HG03159 (cell line): ENCODE results near the gene SLC12A3.
A peak's percentile ranks its signal among the peaks of the same experiment; 100 is the strongest.
"Not testable (repeated sequence)": the region's sequence is repeated elsewhere in the genome, so short reads cannot be mapped to it uniquely, and the experiment has no call there.

Experiments used
- ATAC-seq: cut with Tn5 transposase; IDR thresholded peaks from one replicate; pipeline ENCODE4 v1.9.1; 2021; ENCODE audit warnings: mild to moderate bottlenecking, moderate library complexity; ENCODE audit not compliant: unreplicated experiment

SLC12A3 gene

DNA sequence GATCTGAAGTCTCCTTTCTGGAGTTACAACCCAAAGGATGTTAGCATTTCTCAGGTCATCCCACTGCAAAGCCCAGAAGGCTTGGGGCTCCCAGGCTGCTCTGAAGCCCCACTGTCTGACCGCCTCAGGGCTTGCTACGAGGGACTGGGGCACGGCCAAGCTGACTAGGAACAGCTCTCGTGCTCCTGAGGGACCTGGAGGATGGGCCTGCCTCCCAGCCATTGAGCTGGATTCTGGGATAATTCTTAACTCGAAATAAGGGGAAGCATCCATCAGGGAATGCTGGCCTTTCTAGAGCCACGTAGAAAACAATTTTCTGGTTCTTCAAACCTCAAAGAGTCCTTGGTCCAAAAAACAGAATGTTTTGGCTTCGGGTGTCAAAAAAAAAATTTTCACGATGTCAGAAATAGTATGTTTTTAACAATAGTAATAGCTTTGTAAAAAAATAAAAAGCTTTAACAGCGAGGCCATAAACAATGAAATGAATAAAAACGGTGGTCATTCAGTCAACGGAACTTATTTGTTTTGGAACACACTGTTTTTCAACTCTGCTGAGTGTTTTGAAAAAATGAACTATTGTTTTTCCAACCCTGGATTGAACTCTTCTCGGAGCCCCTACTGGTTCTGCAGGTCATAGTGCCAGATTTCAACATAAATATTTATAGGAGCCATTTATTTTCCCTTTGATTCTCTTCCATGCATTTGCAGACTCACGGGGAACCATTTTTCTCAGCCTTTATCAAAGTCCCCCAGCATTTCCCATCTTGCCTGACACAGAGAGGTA, 50.5 kb downstream of the SLC12A3 start:
- ATAC-seq = no peak

DNA sequence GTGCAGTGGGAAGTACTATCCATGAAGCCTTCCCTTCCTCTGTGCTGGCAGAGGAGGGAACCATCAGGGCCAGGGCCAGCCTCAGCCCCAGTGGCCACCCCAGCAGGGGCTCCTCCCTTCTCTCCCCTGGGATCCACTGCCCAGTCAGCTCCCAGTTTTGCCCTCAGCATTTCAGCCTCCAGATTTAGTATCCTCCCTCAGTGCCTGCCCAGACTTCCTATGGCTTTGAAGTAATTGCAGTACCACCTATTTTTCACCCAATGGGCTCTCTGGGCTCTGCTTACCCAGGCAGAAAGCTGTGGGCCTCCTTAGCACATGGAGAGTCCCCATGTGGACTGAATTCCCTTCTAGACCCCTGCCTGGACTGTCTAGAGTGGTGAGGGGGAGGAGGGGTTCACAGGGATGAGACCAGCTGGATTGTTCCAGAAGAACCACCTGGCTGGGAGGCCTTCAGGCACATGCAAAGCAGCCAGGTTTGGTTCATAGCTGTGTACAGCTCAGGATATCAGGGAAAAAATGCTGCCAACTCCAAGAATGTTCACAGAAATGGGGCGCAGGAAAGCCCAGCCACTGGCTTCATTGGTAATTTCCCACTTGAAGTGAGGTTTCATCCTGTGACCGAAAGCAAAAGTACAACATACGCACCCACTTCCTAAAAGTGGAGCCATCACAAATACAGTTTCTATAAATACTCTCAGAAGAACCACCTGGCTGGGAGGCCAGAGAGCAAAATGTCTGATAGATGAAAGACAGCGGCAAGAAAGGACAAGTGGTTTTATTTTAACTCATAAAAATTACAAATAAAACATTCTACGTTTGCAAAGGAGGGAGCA, 51.8 kb downstream of the SLC12A3 start:
- ATAC-seq = peak; percentile 71

DNA sequence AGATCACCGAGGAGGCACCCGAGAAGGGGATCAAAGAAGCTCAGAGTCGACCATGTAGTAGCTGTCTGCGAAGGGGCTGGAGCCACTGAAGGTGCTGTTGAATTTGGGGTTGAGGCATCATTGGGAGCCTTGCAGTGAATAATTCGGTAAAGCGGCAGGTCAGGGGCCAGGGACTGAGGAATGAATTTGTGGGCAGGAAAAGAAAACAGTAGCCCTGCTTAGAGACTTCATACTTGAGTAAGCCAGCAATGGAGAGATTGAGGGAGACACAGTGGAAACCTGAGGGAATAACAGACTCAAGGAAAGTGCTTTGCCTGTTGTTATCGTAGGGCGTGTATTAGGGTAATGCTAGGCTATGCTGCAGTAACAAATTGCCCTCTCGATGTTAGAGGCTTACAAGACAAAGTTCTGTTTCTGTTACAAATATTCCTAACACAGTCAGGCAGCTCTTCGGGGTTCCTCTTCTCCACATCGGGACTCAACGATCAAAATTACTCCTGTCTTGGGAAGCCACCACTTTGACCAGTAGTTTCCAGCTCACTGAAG, 53.5 kb downstream of the SLC12A3 start:
- no peak for ATAC-seq

DNA sequence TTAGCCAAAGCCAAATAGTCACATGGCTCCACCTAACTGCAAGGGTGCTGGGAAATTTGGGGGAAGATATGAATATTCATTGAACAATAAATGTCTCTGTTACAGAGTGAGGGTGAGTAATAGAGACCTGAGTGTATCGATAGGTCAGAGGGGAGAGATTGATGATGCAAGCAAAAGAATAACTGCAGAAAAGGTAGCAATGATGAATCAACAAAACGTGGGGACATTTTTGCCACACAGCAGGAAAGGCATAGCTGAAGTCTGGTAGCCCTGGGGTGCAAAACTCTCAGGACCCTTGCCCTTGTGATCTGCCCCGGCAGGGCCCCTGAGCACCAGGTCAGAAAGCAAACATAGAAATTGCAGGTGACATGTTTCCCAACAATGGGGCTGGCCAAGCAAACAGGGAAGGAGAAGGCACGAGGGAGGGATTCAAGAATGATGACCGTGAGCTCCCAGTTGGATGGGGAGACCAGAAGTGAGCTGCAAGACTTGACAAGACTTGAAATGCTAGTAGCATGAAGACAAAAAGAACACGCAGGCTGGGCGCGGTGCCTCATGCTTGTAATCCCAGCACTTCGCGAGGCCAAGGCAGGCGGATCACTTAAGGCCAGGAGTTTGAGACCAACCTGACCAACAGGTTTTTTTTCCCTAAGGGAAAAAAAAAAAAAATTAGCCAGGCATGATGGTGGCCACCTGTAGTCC, 54.2 kb downstream of the SLC12A3 start:
- no peak for ATAC-seq

DNA sequence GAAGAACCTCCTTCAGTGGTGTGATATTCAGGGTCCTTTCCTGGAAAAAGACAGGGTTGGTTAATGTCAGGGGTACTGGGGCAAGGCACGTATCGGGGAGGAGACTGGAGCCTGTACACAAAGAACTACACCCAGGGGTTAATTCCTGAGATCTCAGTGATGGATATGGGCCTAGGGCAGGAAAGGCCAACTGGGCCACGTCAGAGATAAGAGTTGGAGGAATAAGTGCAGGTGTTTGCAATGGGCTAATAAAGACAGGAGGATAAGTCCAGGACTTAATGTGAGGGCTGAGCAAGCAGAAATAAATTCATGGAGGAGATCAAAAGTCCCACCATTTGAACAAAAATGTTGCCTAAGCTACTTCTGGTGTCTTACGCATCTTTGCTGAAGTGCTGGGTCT, 56.6 kb downstream of the SLC12A3 start:
- no peak for ATAC-seq

DNA sequence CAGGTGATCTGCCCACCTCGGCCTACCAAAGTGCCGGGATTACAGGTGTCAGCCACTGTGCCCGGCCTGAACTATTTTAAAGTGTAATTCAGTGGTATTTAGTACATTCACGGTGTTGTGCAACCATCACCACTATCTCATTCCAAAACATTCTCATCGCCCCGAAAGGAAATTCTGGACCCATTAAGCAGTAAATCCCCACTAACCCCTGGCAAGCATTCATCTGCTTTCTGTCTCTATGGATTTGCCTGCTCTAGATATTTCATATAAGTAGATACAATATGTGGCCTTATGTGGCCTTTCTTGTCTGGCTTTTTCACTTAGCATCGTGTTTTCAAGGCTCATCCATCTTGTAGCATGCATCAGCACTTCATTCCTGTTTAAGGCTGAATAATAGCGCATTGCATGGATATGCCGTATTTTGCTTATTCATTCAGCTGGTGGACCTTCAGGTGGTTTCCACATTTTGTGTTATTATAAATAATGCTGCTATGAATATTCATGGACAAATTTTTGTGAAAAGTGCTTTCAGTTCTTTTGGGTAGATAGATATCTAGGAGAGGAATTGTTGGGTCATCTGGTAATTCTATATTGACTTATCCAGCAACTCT, 58.6 kb downstream of the SLC12A3 start:
- ATAC-seq = no peak

DNA sequence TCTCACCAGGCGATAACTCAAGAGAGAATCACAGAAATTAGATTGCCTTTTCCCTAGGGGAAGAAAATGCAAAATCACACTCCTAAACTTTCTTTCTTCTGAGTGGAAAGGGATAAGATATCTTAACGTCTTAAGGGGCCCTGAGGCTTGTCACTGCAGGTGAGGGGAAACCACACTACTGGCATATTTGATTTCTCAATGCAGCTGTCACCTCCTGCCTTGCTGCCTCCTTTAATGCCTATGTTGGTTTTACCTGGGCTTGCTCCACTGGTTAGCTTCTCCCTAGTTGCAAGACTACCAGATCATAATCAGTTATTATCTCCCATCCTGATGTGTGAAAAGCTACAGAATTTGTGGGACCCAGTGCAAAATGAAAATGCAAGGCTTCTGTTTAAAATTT, 62.5 kb downstream of the SLC12A3 start:
- no peak for ATAC-seq

DNA sequence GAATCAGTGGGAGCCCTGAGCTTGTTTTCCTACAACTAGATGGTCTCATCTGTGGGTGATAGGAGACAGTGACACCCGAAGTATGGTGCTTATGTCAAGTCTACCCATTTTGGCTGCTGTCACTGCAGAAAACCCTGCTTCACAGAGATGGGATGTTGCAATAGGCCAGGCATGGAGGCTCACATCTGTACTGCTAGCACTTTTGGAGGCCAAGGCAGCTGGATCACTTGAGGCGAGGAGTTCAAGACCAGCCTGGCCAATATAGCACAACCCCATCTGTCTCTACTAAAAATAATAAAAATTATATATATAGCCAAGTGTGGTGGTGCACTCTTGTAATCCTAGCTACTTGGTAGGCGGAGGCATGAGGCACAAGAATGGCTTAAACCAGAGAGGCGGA, 64.6 kb downstream of the SLC12A3 start:
- ATAC-seq = no peak

DNA sequence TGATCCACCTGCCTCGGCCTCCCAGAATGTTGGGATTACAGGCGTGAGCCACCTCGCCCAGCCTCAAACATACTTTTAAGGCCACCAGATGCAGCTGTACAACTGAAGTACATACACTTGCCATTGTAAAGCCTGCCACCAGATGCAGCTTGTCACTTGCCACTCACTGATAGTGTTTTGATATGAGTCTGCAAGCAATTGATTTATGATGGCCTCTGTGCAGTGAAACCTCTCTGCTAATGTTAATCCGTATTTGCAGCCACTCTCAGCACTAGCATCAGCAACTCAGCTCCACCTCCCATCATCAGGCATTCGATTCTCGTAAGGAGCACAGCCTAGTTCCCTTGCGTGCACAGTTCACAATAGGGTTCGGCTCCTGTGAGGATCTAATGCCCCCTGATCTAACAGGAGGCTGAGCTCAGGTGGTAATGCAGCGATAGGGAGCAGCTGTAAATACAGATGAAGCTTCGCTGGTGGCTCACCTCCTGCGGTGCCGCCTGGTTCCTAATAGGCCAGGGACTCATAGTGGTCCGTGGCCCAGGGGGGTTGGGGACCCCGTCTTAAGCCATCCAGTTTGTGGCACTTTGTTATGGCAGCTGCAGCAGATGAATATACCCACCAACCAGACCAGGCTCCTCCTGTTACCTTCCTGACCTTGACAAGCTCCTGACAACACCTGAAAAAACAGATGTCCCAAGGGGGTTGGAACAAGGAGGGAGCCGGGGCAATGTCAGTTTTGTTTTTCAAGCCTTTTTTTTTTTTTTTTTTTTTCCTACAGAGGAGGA, 65.7 kb downstream of the SLC12A3 start:
- no peak for ATAC-seq

DNA sequence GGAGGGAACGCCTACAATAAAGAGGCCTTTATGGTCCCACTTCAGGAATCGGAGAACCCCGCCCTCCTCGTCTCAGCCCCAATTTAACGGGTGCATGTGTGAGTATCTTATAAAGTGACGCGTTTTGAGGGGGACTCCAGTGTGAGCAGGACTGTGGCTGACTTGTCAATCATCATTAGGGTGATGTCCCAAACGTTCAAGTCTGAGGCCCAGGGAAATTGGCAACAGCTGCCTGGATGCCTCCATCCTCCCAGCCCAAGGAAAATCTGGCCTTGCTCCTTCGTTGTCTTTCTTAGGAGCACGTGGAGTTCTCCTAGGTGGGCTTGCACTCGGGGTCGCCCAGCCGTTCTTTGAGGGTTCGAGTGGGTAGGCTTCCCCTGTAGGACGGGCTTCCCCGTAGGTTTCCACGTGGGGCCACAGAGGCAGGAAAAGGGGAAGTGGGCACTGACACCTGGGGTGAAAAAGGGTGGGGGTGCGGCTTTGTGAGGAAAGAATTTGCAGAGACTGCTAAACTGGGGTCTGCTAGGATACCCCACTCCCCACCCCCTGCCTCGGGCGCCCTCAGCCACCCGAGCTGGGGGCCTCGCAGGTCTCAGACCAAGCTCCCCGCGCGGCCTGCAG, 66.4 kb downstream of the SLC12A3 start:
- ATAC-seq = peak; percentile 42

DNA sequence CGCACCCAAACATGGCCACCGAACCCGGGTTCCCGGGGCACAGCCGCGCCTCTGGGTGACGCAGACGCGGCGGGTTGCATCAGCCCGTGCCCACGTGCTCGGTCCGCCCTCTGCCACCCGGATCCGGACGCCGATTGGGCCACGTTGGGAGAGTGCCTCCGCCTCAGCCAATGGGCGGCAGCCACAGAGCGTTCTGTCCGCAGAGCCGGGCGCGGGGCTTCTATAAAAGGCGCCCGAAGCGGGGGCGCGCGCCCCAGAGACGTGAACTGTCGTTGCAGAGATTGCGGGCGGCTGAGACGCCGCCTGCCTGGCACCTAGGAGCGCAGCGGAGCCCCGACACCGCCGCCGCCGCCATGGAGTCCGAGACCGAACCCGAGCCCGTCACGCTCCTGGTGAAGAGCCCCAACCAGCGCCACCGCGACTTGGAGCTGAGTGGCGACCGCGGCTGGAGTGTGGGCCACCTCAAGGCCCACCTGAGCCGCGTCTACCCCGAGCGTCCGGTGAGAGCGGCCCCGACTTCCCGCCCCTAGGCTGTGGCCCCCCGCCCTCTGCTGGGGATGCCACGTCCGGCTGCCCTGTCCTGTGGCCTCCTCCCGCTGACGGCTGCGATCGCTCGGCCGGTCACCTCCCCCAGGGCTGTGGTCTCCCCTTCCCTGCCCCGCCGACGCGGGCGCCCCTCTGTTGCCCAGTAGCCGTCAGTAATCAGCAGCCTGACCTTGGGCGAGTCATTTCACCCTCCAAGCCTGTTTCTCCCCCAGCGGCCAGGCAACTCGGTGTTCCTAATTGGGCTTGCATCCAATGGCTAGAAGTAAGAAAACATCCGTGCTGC, 67.1 kb downstream of the SLC12A3 start, which contains the start of gene HERPUD1:
HERPUD1 (plus strand) TSS at position 251 of the 829 bp plus-strand sequence; CDS start at position 354, 103 bp downstream.
- ATAC-seq = peak; percentile 87

DNA sequence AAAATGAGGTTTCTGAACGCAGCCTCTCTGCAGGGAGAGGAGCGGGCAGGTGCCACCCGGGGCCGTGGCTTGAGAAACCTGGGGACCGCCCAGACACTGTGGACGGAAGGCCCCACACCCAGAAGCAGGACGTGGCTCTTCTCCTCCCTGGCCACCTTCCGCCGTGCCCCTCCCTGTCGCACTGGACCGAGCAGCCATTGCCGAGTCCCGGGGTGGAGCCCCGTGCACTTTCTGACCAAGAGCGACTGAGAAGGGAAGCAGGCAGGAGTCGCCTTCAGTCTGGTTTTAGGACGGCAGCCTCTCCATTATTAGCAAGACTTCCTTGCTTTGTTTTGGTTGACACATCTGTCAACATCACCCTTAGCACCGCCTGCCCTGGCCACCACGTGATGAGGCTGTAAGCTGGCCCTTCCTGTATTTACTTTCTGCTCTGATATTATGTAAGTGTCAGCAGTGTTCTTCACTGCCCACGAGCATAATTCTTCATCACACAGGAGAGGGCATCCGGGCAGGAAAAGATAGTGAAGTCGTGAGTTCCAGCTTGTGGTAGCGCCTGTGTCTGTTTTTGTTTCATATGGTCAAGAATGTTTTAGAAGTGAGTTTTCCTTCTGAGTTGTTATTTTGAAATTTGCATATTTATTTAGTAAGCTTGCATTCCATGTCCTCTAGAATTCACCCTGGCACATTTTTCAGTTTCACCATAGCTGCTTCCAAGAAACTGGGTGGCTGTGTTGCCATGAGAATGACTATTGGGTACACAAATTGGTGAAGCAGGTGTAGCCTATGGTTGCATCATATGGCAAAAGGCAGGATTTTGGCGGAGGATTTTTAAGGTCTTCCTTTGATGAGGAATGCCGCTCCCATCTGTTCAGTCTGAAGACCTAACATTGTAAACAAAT, 68.0 kb downstream of the SLC12A3 start:
- ATAC-seq = no peak

DNA sequence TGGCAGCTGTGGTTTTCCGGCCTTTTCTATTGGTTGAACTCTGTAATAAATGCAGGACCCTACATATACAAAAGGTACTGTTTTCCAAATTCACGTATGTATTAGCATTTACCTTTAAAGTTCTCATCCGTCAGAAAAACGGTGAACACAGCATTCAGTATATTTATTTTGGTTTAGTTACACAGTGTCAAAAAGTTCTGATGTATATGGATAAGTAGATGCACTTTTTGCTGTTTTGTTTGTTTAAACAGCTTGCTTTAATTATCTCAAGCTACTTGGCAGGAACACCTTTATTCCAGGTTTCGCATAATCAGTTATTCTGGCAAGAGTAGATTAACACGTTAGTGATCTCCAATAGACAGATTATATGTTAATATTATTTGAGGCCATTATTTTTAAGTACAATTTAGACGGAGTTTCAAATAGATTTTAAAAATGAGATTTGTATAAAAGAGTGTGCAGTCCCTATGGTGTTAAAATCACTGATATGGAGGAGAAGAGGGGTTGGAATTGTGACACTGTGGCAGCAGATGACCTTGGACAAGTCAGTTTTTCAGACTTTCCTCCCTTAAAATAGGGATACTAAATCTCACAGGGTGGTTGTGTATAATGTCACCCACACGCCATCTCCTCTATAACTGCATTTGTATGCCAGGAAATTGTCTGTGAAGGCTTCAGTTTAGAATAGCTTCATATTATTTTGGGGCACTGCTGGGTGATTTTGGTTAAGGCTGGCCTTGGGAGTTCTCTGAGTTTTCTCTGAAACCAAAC, 69.0 kb downstream of the SLC12A3 start:
- ATAC-seq = no peak

DNA sequence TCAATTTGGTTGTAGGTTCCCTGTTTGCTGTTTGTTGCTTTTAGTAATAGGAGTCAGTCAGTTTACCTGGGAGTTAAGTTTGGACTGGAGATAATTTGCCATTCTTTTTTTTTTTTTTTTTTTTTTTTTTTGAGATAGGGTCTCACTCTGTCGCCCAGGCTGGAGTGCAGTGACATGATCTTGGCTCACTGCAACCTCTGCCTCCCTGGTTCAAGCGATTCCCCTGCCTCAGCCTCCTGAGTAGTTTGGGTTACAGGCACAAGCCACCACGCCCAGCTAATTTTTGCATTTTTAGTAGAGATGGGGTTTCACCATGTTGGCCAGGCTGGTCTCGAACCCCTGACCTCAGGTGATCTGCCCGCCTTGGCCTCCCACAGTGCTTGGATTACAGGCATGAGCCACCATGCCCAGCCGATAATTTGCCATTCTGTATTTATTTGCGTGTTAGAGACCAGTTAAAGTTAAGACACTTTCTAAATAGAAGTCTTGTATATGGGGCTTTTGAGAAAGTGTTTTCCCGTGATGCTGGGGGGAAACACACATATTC, 69.7 kb downstream of the SLC12A3 start:
- not testable (repeated sequence) for ATAC-seq

DNA sequence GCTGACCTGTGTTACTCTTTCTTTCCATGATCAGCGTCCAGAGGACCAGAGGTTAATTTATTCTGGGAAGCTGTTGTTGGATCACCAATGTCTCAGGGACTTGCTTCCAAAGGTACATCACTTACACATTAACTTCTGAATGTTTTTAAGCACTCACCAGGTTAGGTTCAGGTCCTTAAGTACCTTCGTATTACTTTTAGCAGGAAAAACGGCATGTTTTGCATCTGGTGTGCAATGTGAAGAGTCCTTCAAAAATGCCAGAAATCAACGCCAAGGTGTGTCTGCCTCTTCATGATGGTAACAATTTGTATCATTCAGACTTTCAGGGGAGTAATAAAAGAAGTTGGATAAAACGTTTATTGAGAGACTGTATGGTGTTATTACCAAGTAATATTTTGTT, 70.2 kb downstream of the SLC12A3 start:
- ATAC-seq = no peak

DNA sequence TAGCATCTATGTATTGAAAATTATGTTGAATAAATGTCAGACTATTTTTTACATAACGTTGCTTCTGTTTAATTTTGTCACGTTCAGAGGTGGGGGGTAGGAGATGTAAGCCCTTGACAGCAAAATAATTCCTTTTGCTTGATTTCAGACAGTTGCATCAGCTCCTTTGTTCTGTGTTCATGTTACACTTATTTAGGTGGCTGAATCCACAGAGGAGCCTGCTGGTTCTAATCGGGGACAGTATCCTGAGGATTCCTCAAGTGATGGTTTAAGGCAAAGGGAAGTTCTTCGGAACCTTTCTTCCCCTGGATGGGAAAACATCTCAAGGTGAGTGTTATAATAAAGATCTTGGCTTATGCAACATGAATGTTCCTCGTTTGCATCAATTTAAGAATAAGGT, 71.5 kb downstream of the SLC12A3 start:
- ATAC-seq = no peak

DNA sequence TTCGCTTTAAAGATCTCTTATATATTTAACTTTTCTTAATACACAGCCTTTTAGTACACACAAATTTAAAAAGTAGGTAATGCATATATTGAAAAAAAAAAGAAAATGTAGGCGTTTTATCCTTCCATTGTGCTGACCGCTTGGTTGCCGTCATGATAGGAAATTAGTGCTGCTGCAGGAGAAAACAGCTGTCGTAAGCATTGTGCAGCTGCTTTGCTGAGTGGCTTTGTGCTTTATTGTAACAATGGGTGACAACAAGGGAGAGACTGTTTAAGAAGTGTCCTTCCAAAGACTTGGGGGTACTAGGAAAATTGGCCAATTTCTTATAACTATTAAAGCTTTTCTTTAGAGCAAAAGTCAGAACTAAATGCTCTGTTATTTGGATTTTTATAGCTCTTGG, 71.9 kb downstream of the SLC12A3 start:
- ATAC-seq = no peak
